ENCODE measurements around the gene CLDN14. TPM values are rescaled to one million over a fixed set of nuclear protein-coding genes. Genes with fewer than 3 reads are reported as not detected.

The CLDN14 gene
- total RNA-seq, 2 donors from 2014 or later: 0.17 TPM; not detected in 1

DNA sequence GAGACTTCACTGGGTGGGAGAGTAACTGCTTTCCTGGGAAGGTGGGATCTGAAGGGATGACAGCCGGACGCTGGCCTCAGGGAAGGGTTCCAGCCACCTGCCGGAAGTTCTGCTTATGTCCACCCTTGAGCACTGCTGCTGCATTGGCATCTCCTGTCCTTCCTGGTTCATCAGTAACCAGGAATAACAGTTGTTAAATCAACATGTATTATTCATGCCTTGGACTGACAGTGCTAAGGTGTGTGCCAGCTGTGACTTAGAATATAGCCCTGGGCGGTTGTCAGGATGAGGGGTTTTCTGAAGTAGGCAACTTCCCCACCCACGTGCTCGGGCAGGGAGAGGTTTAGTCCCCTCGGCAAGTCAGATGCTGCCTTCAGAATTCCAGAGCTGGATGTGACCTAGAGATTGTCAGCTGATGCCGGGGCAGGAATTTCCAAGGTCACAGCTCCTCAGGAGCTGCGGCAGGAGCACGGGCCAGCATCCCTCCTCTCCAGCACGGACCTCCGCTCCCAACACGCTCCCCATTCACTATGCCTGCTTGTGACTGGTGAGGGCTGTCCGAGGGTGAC, 17.9 kb downstream of the CLDN14 start:
- H3K9ac ChIP-seq (ENCODE audit: low read depth in 2 of 2, low read length in 2 of 2): peak overlapping the region in 1 of 2 donors; percentile 23
- H3K27me3 ChIP-seq: no peaks in the 10 kb centered on the region
- H3K36me3 ChIP-seq: no peaks in the 10 kb centered on the region
- H3K27ac ChIP-seq: no peak overlapping the region
- H3K9me3 ChIP-seq: no peaks in the 10 kb centered on the region
- no peak overlapping the region for H3K4me3 ChIP-seq
- no peaks in the 10 kb centered on the region for H3K4me1 ChIP-seq
- TF ChIP-seq, protein P1, sequence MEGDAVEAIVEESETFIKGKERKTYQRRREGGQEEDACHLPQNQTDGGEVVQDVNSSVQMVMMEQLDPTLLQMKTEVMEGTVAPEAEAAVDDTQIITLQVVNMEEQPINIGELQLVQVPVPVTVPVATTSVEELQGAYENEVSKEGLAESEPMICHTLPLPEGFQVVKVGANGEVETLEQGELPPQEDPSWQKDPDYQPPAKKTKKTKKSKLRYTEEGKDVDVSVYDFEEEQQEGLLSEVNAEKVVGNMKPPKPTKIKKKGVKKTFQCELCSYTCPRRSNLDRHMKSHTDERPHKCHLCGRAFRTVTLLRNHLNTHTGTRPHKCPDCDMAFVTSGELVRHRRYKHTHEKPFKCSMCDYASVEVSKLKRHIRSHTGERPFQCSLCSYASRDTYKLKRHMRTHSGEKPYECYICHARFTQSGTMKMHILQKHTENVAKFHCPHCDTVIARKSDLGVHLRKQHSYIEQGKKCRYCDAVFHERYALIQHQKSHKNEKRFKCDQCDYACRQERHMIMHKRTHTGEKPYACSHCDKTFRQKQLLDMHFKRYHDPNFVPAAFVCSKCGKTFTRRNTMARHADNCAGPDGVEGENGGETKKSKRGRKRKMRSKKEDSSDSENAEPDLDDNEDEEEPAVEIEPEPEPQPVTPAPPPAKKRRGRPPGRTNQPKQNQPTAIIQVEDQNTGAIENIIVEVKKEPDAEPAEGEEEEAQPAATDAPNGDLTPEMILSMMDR (IDR thresholded peaks at IDR 0.05): no peak
- DNase-seq: peak; percentile 69
- intact Hi-C loops (cut with DNase I): no loop called here

DNA sequence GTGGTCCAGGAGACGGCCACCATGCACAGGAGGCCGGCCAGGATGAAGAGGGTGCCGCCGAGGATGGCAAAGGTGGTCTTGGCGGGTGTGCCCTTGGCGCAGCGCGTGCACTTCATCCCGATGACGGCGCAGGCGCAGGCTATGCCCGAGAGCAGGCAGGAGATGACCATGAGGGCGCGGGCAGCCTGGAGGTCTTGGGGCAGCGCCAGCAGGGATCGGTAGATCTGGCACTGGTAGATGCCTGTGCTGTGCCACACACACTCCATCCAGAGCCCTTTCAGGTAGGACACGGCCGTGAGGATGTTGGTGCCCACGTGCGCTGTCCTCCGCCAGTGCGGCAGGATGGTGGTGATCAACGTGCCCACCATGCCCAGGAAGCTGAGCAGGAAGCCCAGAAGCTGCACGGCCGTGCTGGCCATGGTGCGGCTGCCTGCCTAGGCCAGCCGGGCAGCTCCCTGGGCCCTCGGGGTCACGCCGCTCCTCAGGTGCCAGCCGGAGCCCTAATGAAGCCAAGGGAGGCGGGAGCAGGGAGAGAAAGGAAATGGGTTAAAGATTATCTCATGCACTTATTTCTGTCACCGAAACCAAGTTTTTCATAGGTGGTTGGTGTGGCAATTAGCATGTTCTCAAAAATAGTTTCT, 18.5 kb downstream of the CLDN14 start:
- Histone ChIP-seq H3K9ac (ENCODE audit: low read depth in 2 of 2, low read length in 2 of 2) (peak overlapping the region in 1 of 2 donors; percentile 23), H3K27me3 (no peaks in the 10 kb centered on the region), H3K36me3 (no peaks in the 10 kb centered on the region), H3K9me3 (no peaks in the 10 kb centered on the region), H3K4me3 (no peak overlapping the region), H3K27ac (no peak overlapping the region), H3K4me1 (no peaks in the 10 kb centered on the region)
- DNase-seq: no peak
- intact Hi-C loops (cut with DNase I): no loop called here
- TF ChIP-seq, protein P1 (IDR thresholded peaks at IDR 0.05): no peak

DNA sequence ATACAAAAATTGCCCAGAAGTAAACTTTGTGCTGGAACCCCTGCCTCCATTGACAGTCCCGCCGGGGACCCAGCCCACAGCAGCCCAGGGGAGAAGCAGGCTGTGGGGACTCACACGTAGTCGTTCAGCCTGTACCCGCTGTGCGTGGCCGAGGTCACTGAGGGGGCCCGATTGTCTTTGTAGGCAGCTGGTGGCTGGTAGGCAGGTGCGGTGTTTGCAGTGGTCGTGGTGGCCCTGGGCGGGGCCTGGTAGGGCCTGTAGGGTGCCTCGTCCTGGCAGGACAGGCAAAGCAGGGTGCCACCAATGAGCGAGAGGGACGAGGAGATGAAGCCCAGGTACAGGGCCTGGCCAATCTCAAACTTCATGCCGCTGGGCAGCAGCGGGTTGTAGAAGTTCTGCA, 19.1 kb downstream of the CLDN14 start:
- Histone ChIP-seq H3K4me1 (no peaks in the 10 kb centered on the region), H3K27me3 (no peaks in the 10 kb centered on the region), H3K36me3 (no peaks in the 10 kb centered on the region), H3K9ac (ENCODE audit: low read depth in 2 of 2, low read length in 2 of 2) (no peak overlapping the region), H3K27ac (no peak overlapping the region), H3K9me3 (no peaks in the 10 kb centered on the region), H3K4me3 (no peak overlapping the region)
- intact Hi-C loops (cut with DNase I): no loop called here
- no peak for DNase-seq
- TF ChIP-seq, protein P1 (IDR thresholded peaks at IDR 0.05): no peak

DNA sequence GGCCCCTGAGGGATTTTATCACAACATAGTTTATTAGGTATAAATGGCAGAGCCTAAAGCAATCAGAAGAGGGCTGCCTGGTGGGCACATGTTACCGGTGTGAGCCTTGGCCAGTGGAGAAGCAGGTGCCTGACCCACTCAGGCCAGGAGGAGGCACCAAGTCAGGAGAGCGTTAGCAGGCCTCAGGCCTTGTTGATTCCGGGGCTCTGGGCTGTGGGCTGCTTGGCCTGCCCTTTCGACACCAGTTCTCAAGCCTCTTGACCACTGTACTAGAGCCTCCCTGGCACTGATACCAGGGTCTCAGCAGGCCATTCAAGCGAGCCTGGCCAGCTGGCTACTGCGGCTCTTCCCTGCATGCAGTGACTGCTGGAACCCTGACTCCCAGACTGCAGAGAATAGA, 20.8 kb downstream of the CLDN14 start:
- H3K9me3 ChIP-seq: no peaks in the 10 kb centered on the region
- TF ChIP-seq, protein P1 (IDR thresholded peaks at IDR 0.05): no peak
- H3K9ac ChIP-seq (ENCODE audit: low read depth in 2 of 2, low read length in 2 of 2): no peak overlapping the region
- DNase-seq: no peak
- no peak overlapping the region for H3K4me3 ChIP-seq
- H3K27me3 ChIP-seq: no peaks in the 10 kb centered on the region
- H3K36me3 ChIP-seq: no peaks in the 10 kb centered on the region
- intact Hi-C loops (cut with DNase I): no loop called here
- H3K27ac ChIP-seq: no peak overlapping the region
- H3K4me1 ChIP-seq: no peaks in the 10 kb centered on the region

DNA sequence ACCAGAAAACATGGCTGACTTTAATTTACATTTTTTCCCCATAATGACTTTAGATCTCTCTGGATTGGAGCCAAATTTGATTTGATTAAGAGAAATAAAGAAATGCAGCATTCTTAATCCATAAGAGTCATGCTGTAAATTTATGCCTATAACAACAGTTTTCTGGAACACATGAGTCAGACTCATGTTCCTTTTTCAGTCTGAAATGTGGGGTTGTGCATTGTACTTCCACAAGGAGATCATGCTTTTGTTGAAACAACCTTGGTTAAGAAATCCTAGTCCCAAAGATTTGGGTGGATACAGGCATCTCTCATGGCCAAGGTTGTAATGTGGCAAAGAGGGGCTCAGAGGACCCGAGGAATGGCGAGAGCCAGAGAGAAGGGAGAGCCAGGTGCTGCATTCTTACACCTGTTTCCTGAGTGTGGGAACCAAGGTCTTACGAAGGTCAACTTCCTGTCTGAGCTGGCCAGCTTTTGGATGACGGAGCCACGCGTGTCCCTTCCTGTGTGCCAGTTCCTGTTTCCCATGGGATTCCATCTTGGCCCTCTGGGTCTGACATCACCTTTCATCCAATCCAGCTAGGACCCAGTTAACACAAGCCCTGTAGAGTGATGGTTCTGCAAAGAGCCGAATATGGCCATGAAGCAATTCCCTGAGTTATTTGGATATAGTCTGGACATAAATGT, 23.1 kb downstream of the CLDN14 start:
- intact Hi-C loops (cut with DNase I): no loop called here
- Histone ChIP-seq H3K27me3 (no peaks in the 10 kb centered on the region), H3K4me3 (no peak overlapping the region), H3K9ac (ENCODE audit: low read depth in 2 of 2, low read length in 2 of 2) (no peak overlapping the region), H3K9me3 (no peaks in the 10 kb centered on the region), H3K27ac (no peak overlapping the region), H3K4me1 (no peaks in the 10 kb centered on the region), H3K36me3 (no peaks in the 10 kb centered on the region)
- TF ChIP-seq, protein P1 (IDR thresholded peaks at IDR 0.05): no peak
- DNase-seq: no peak

Data from colonic mucosa (tissue), 4 donors.